AG04449 (cell line): ENCODE results near the gene MRPL21.

Experiments
- CTCF ChIA-PET: fragments of 350-600 bp; formaldehyde crosslinking; extraction: SDS; loops from one replicate; lab custom pipeline; 2021; ENCODE audit warnings: antibody characterized with exemption; lab: Yijun Ruan, JAX
- POLR2A ChIA-PET: fragments of 400-600, 350-600 bp; formaldehyde crosslinking; extraction: SDS; loops from one replicate; lab custom pipeline; 2020; ENCODE audit warnings: antibody characterized with exemption, inconsistent platforms; lab: Yijun Ruan, JAX
- DNase-seq: peaks from one replicate; pipeline ENCODE4 v3.0.0-alpha.2; 2010; ENCODE audit warnings: low read depth, low spot score
- H3K4me3 ChIP-seq: 2 replicates; pipeline ENCODE4 v1.5.1; 2011; ENCODE audit warnings: low read depth, mild to moderate bottlenecking, control low read depth, low read length
- CTCF ChIP-seq: IDR thresholded peaks from one replicate; pipeline ENCODE4 v1.5.1; 2011; ENCODE audit warnings: mild to moderate bottlenecking, moderate library complexity, low read length, control low read depth, inconsistent platforms; ENCODE audit not compliant: insufficient read depth; ENCODE audit errors: missing control alignments

MRPL21 gene

GRCh38 chr11:68872216-68873003, 31.2 kb downstream of the MRPL21 start:
- no peak for TF ChIP-seq CTCF
- ChIA-PET POLR2A (interaction anchor here (0.7 to 1.4 kb wide), 2 partner anchors 14 to 18 kb away, joined by 3 to 4 read pairs; no protein-coding TSS in a partner anchor), CTCF (interaction anchor here (1.1 to 5.4 kb wide), 2 partner anchors 13 to 17 kb away, joined by 3 to 29 read pairs; no protein-coding TSS in a partner anchor)
- H3K4me3 ChIP-seq: no peak overlapping the region; the same call in 1 of the 2 replicates
- DNase-seq: peak; percentile 93

- CTCF ChIA-PET: interaction anchor here (1.0 to 5.4 kb wide), 4 partner anchors 16 to 219 kb away, joined by 3 to 29 read pairs (median 5); no protein-coding TSS in a partner anchor
- DNase-seq: no peak
- POLR2A ChIA-PET: no interaction called here
- peak overlapping the region; percentile 23; the same call in 1 of the 2 replicates for H3K4me3 ChIP-seq
- no peak for TF ChIP-seq CTCF
Measured at GRCh38 chr11:68870470-68870869, 33.2 kb downstream of the MRPL21 start.

- CTCF ChIA-PET: no interaction called here
- POLR2A ChIA-PET: interaction anchor here (1.0 kb wide), 1 partner anchor 21 kb away, joined by 3 read pairs; no protein-coding TSS in a partner anchor
- TF ChIP-seq CTCF: no peak
Measured at GRCh38 chr11:68868221-68868835, 35.3 kb downstream of the MRPL21 start.

GRCh38 chr11:68867066-68867465, 36.6 kb downstream of the MRPL21 start:
- CTCF ChIA-PET: no interaction called here
- DNase-seq: no peak
- TF ChIP-seq CTCF: no peak
- no peak overlapping the region for H3K4me3 ChIP-seq
- POLR2A ChIA-PET: no interaction called here

More at GRCh38 chr11:68868221-68868835, 35.3 kb downstream of the MRPL21 start:
- DNase-seq: no peak
- H3K4me3 ChIP-seq: no peak overlapping the region

- ChIA-PET CTCF (no interaction called here), POLR2A (no interaction called here)
- no peak for DNase-seq
- no peak for TF ChIP-seq CTCF
- no peak overlapping the region for H3K4me3 ChIP-seq
Measured at GRCh38 chr11:68865241-68865640, 38.4 kb downstream of the MRPL21 start.

GRCh38 chr11:68863553-68864265, 39.9 kb downstream of the MRPL21 start:
- CTCF ChIA-PET: interaction anchor here (0.7 kb wide), 1 partner anchor 26 kb away, joined by 4 read pairs; no protein-coding TSS in a partner anchor
- TF ChIP-seq CTCF: no peak
- DNase-seq: no peak
- no peak overlapping the region for H3K4me3 ChIP-seq
- POLR2A ChIA-PET: no interaction called here
